HAP-1 (cell line): ENCODE data around the gene MST1R.

ENCODE experiments used
- DNase-seq, 2 experiments: peaks; one replicate each; pipeline ENCODE4 v3.0.0-alpha.2; 2016 to 2020; ENCODE audit warnings: low spot score in 2 of 2
- H3K27me3 ChIP-seq: fragments of 250-450 bp; sonication (Bioruptor Pico); 2 replicates; pipeline ENCODE4 v1.5.1; 2020; ENCODE audit warnings: low read depth, mild to moderate bottlenecking, moderate library complexity
- H3K36me3 ChIP-seq: fragments of 250-450 bp; sonication (Bioruptor Pico); replicated peaks from 2 replicates; pipeline ENCODE4 v1.5.1; 2020; ENCODE audit warnings: mild to moderate bottlenecking
- H3K4me1 ChIP-seq: fragments of 250-450 bp; sonication (Bioruptor Pico); 2 replicates; pipeline ENCODE4 v1.5.1; 2020; ENCODE audit warnings: mild to moderate bottlenecking
- H3K4me3 ChIP-seq: fragments of 250-450 bp; sonication (Bioruptor Pico); 2 replicates; pipeline ENCODE4 v1.5.1; 2020; ENCODE audit warnings: mild to moderate bottlenecking, moderate library complexity
- H3K9me3 ChIP-seq: fragments of 250-450 bp; sonication (Bioruptor Pico); 2 replicates; pipeline ENCODE4 v1.5.1; 2020; ENCODE audit warnings: mild to moderate bottlenecking, moderate library complexity
- in situ Hi-C: fragments of 300-500 bp; cut with MboI; formaldehyde crosslinking; loops from 3 replicates; pipeline ENCODE4 v1.14.3; 2020; ENCODE audit warnings: low sequenced_read_pairs, inconsistent platforms, mixed read lengths

MST1R gene

GRCh38 chr3:49856181-49857005 lies 47.3 kb downstream of the MST1R start, which contains the start of gene TRAIP:
TSS of gene TRAIP (minus strand) at chr3:49856564. CDS start at chr3:49856453, 111 bp downstream.
- peak within 1 kb of the TSS; percentile 53 for H3K4me3 ChIP-seq
- in situ Hi-C loops: no loop called here
- H3K27me3 ChIP-seq: no peaks in the 10 kb centered on the region
- H3K9me3 ChIP-seq: no peaks in the 10 kb centered on the region
- peak; percentile 89 to 97 for DNase-seq
- H3K4me1 ChIP-seq: peaks cover 10% of the 10 kb centered on the region
- no peaks in the 10 kb centered on the region for H3K36me3 ChIP-seq

- H3K4me1 ChIP-seq: peaks cover 10% of the 10 kb centered on the region
- H3K9me3 ChIP-seq: no peaks in the 10 kb centered on the region
- in situ Hi-C loops: no loop called here
- peak overlapping the region; percentile 53 for H3K4me3 ChIP-seq
- DNase-seq: no peak
- H3K27me3 ChIP-seq: no peaks in the 10 kb centered on the region
- no peaks in the 10 kb centered on the region for H3K36me3 ChIP-seq
Observed at GRCh38 chr3:49855662-49856061, 48.0 kb downstream of the MST1R start.

- Histone ChIP-seq H3K27me3 (no peaks in the 10 kb centered on the region), H3K36me3 (peaks cover 45% of the 10 kb centered on the region), H3K4me3 (no peak overlapping the region), H3K9me3 (no peaks in the 10 kb centered on the region), H3K4me1 (no peaks in the 10 kb centered on the region)
- no peak for DNase-seq
- in situ Hi-C loops: loop anchor here (25.0 kb wide), 1 partner anchor 308 kb away; no protein-coding TSS in a partner anchor
Observed at GRCh38 chr3:49845694-49846093, 58.0 kb downstream of the MST1R start.

- in situ Hi-C loops: loop anchor here (25.0 kb wide), 1 partner anchor 307 kb away; no protein-coding TSS in a partner anchor
- no peaks in the 10 kb centered on the region for H3K27me3 ChIP-seq
- no peaks in the 10 kb centered on the region for H3K9me3 ChIP-seq
- H3K4me1 ChIP-seq: no peaks in the 10 kb centered on the region
- H3K4me3 ChIP-seq: no peak overlapping the region
- H3K36me3 ChIP-seq: peaks cover 50% of the 10 kb centered on the region
- DNase-seq: no peak
Observed at GRCh38 chr3:49844464-49845183, 59.0 kb downstream of the MST1R start.

- Histone ChIP-seq H3K4me3 (no peak overlapping the region), H3K4me1 (no peaks in the 10 kb centered on the region), H3K27me3 (no peaks in the 10 kb centered on the region), H3K9me3 (no peaks in the 10 kb centered on the region), H3K36me3 (peaks cover 58% of the 10 kb centered on the region)
- no peak for DNase-seq
- in situ Hi-C loops: loop anchor here (25.0 kb wide), 1 partner anchor 306 kb away; no protein-coding TSS in a partner anchor
Observed at GRCh38 chr3:49842843-49843517, 60.7 kb downstream of the MST1R start.

- Histone ChIP-seq H3K27me3 (no peaks in the 10 kb centered on the region), H3K36me3 (peaks cover 61% of the 10 kb centered on the region), H3K4me3 (no peak overlapping the region), H3K4me1 (no peaks in the 10 kb centered on the region), H3K9me3 (no peaks in the 10 kb centered on the region)
- no peak for DNase-seq
- in situ Hi-C loops: loop anchor here (25.0 kb wide), 1 partner anchor 305 kb away; no protein-coding TSS in a partner anchor
Observed at GRCh38 chr3:49841806-49842205, 61.9 kb downstream of the MST1R start.

GRCh38 chr3:49841126-49841696 lies 62.5 kb downstream of the MST1R start:
- Histone ChIP-seq H3K36me3 (peaks cover 61% of the 10 kb centered on the region), H3K4me1 (no peaks in the 10 kb centered on the region), H3K9me3 (no peaks in the 10 kb centered on the region), H3K27me3 (no peaks in the 10 kb centered on the region), H3K4me3 (no peak overlapping the region)
- in situ Hi-C loops: loop anchor here (25.0 kb wide), 1 partner anchor 304 kb away; no protein-coding TSS in a partner anchor
- DNase-seq: peak; percentile 4 to 40

GRCh38 chr3:49840388-49840787 lies 63.3 kb downstream of the MST1R start:
- Histone ChIP-seq H3K4me3 (no peak overlapping the region), H3K36me3 (peaks cover 57% of the 10 kb centered on the region), H3K27me3 (no peaks in the 10 kb centered on the region), H3K9me3 (no peaks in the 10 kb centered on the region), H3K4me1 (no peaks in the 10 kb centered on the region)
- in situ Hi-C loops: loop anchor here (25.0 kb wide), 1 partner anchor 303 kb away; no protein-coding TSS in a partner anchor
- DNase-seq: no peak

- Histone ChIP-seq H3K9me3 (no peaks in the 10 kb centered on the region), H3K36me3 (peaks cover 57% of the 10 kb centered on the region), H3K4me1 (no peaks in the 10 kb centered on the region), H3K27me3 (no peaks in the 10 kb centered on the region), H3K4me3 (no peak overlapping the region)
- in situ Hi-C loops: loop anchor here (25.0 kb wide), 1 partner anchor 302 kb away; no protein-coding TSS in a partner anchor
- peak; percentile 44 to 84 for DNase-seq
Observed at GRCh38 chr3:49839193-49839809, 64.4 kb downstream of the MST1R start.
